ENCODE measurements around the gene TSPAN5.

- TF ChIP-seq CTCF (conservative IDR thresholded peaks at IDR 0.05; ENCODE audit: low read depth, low read length) (no peak), POLR2A (IDR thresholded peaks at IDR 0.05; ENCODE audit: low read depth, low read length) (no peak), RAD21 (IDR thresholded peaks at IDR 0.05; ENCODE audit: low read length) (no peak), CHD1 (IDR thresholded peaks at IDR 0.05; ENCODE audit: low read depth, low read length) (no peak), ELK1 (IDR thresholded peaks at IDR 0.05; ENCODE audit: borderline replicate concordance, low read depth, low read length) (no peak)
These were observed 34.3 kb downstream of the TSPAN5 start for GRCh38 chr4:98624144-98624543.

All from IMR-90 (cell line).